A549 (cell line): ENCODE data around the gene PACSIN1. TPM values are rescaled to one million over a fixed set of nuclear protein-coding genes. Genes with fewer than 3 reads are reported as not detected.

Source experiments
- ATAC-seq, 2 experiments: fragments of 200-7000 bp in 1 of 2; fragments of >200 bp in 1 of 2; cut with Nextera tagmentation in 1 of 2; cut with Tn5 transposase in 1 of 2; 3 replicates each; pipeline versions ENCODE4 v1.8.0 to v1.9.1; 2018 to 2020; ENCODE audit warnings: mild to moderate bottlenecking in 1 of 2, moderate library complexity in 1 of 2
- CTCF ChIA-PET: fragments of 300-600 bp; sonication (Branson Sonifier 250); formaldehyde crosslinking; extraction: SDS; loops from one replicate; lab custom pipeline; 2021; ENCODE audit warnings: antibody characterized with exemption, inconsistent platforms; lab: Yijun Ruan, JAX
- POLR2A ChIA-PET: fragments of 350-600 bp; formaldehyde crosslinking; extraction: SDS; loops from one replicate; lab custom pipeline; 2021; ENCODE audit warnings: antibody characterized with exemption, inconsistent platforms; lab: Yijun Ruan, JAX
- DNase-seq, 2 experiments: peaks; one replicate each; pipeline versions ENCODE4 v3.0.0 to v3.0.0-alpha.2; 2011 to 2016; ENCODE audit warnings: low read depth in 1 of 2, low spot score in 1 of 2
- FAIRE-seq: peaks from 2 replicates; lab custom pipeline; 2011; peaks lifted over from hg19 to GRCh38; lab: Jason Lieb, UNC
- H3K27ac ChIP-seq, 2 experiments: fragments of >200 bp; sonication (Bioruptor Twin); formaldehyde crosslinking; 3 replicates each; pipeline ENCODE4 v1.5.1; 2016 to 2017
- H3K4me1 ChIP-seq: fragments of >200 bp; sonication (Bioruptor Twin); formaldehyde crosslinking; 3 replicates; pipeline ENCODE4 v1.6.1; 2016
- H3K4me2 ChIP-seq: fragments of >200 bp; sonication (Bioruptor Twin); formaldehyde crosslinking; 3 replicates; pipeline ENCODE4 v1.6.1; 2016
- H3K4me3 ChIP-seq: fragments of >200 bp; sonication (Bioruptor Twin); formaldehyde crosslinking; 3 replicates; pipeline ENCODE4 v1.5.1; 2016
- H3K9me3 ChIP-seq: fragments of >200 bp; sonication (Bioruptor Twin); formaldehyde crosslinking; 3 replicates; pipeline ENCODE4 v1.6.1; 2016
- CEBPB ChIP-seq, 2 experiments: fragments of >200 bp in 1 of 2; sonication (Bioruptor Twin) in 1 of 2; formaldehyde crosslinking in 1 of 2; IDR thresholded peaks; 2 replicates each; pipeline ENCODE4 v1.6.1; 2012 to 2016
- E2F6 ChIP-seq: IDR thresholded peaks from 2 replicates; pipeline ENCODE4 v1.6.1; 2012; ENCODE audit warnings: low read depth, borderline replicate concordance
- EHF ChIP-seq: fragments of 250-450 bp; sonication (Bioruptor Pico); IDR thresholded peaks from 2 replicates; pipeline ENCODE4 v1.5.0; 2020; ENCODE audit warnings: mild to moderate bottlenecking
- EHMT2 ChIP-seq: fragments of 200-600 bp; sonication (generic); IDR thresholded peaks from 2 replicates; pipeline ENCODE4 v1.6.1; 2016; ENCODE audit warnings: antibody characterized with exemption, low read depth, mild to moderate bottlenecking, moderate library complexity
- ELK1 ChIP-seq: fragments of 150-350 bp; IDR thresholded peaks from 2 replicates; pipeline ENCODE4 v1.6.1; 2014; ENCODE audit warnings: low read depth, mild to moderate bottlenecking, low read length
- FOSB ChIP-seq: fragments of 250-450 bp; sonication (Bioruptor Pico); IDR thresholded peaks from 2 replicates; pipeline ENCODE4 v1.5.0; 2020; ENCODE audit warnings: mild to moderate bottlenecking, moderate library complexity
- HES2 ChIP-seq: fragments of >200 bp; sonication (Bioruptor Twin); formaldehyde crosslinking; IDR thresholded peaks from 2 replicates; pipeline ENCODE4 v1.6.1; 2016
- HOXA7 ChIP-seq: fragments of 250-450 bp; sonication (Bioruptor Pico); IDR thresholded peaks from 2 replicates; pipeline ENCODE4 v1.5.0; 2020; ENCODE audit warnings: mild to moderate bottlenecking, moderate library complexity
- HOXB13 ChIP-seq: fragments of 250-450 bp; sonication (Bioruptor Pico); IDR thresholded peaks from 2 replicates; pipeline ENCODE4 v1.5.0; 2020; ENCODE audit warnings: low read depth, mild to moderate bottlenecking, moderate library complexity
- HOXB5 ChIP-seq: fragments of 250-450 bp; sonication (Bioruptor Pico); IDR thresholded peaks from 2 replicates; pipeline ENCODE4 v1.5.0; 2020; ENCODE audit warnings: mild to moderate bottlenecking, moderate library complexity
- KDM1A ChIP-seq: fragments of 200-600 bp; sonication (generic); IDR thresholded peaks from 2 replicates; pipeline ENCODE4 v1.6.1; 2016; ENCODE audit warnings: low read depth, mild to moderate bottlenecking
- MAFK ChIP-seq: fragments of 450-650 bp; IDR thresholded peaks from 2 replicates; pipeline ENCODE4 v1.6.1; 2014; ENCODE audit not compliant: partially characterized antibody
- MYC ChIP-seq: IDR thresholded peaks from 2 replicates; pipeline ENCODE4 v1.6.1; 2012; ENCODE audit warnings: mild to moderate bottlenecking, inconsistent platforms, low read length, improper control_type of control experiment, borderline replicate concordance
- NFE2L2 ChIP-seq: fragments of 150-350 bp; conservative IDR thresholded peaks from 2 replicates; pipeline ENCODE4 v1.6.1; 2014; ENCODE audit warnings: low read length
- NPAS2 ChIP-seq: fragments of 250-450 bp; sonication (Bioruptor Pico); IDR thresholded peaks from 2 replicates; pipeline ENCODE4 v1.8.0; 2022; ENCODE audit warnings: mild to moderate bottlenecking, moderate library complexity, borderline replicate concordance
- NR3C1 ChIP-seq: fragments of >200 bp; sonication (Bioruptor Twin); formaldehyde crosslinking; IDR thresholded peaks from 3 replicates; pipeline ENCODE4 v1.6.1; 2017
- PBX3 ChIP-seq: IDR thresholded peaks from 2 replicates; pipeline ENCODE4 v1.6.1; 2012
- POLR2AphosphoS2 ChIP-seq: conservative IDR thresholded peaks from 2 replicates; pipeline ENCODE4 v1.6.1; 2012; ENCODE audit warnings: low read length, improper control_type of control experiment, inconsistent platforms
- RARB ChIP-seq: fragments of 250-450 bp; sonication (Bioruptor Pico); IDR thresholded peaks from 2 replicates; pipeline ENCODE4 v1.8.0; 2021; ENCODE audit warnings: mild to moderate bottlenecking, moderate library complexity
- RFX5 ChIP-seq: fragments of 450-650 bp; IDR thresholded peaks from 2 replicates; pipeline ENCODE4 v1.7.1; 2014; ENCODE audit warnings: antibody characterized with exemption, mild to moderate bottlenecking, moderate library complexity
- RNF2 ChIP-seq: fragments of 200-600 bp; sonication (generic); IDR thresholded peaks from 2 replicates; pipeline ENCODE4 v1.6.1; 2016; ENCODE audit warnings: low read depth, mild to moderate bottlenecking, antibody characterized with exemption, moderate library complexity, borderline replicate concordance
- SMC3 ChIP-seq: fragments of >200 bp; sonication (Bioruptor Twin); formaldehyde crosslinking; IDR thresholded peaks from 3 replicates; pipeline ENCODE4 v1.6.1; 2018; ENCODE audit warnings: inconsistent platforms
- TFCP2L1 ChIP-seq: fragments of 250-450 bp; sonication (Bioruptor Pico); IDR thresholded peaks from 2 replicates; pipeline ENCODE4 v1.5.0; 2021; ENCODE audit warnings: mild to moderate bottlenecking
- WGBS: methylation state at CpG from one replicate; pipeline ENCODE4 v1.1.6; 2017; ENCODE audit errors: missing lambda C conversion rate; 5-methylcytosine and 5-hydroxymethylcytosine counted together
- polyA plus RNA-seq, 4 experiments: library from polyadenylated mRNA; depleted of rRNA in 3 of 4; stranded (reverse); fragments of >200 nt; fragmentation: RNase III in 1 of 4; extraction: RNeasy Plus Mini Kit Qiagen cat#74134 plus additional on column Dnase treatment in 1 of 4; gene quantifications; 2 replicates in 3 of 4; 3 replicates in 1 of 4; pipeline ENCODE4 v1.2.3, GENCODE V29; 2011 to 2017

The PACSIN1 gene
- polyA plus RNA-seq, 2 of the 4 experiments (the other 2 are of a cell fraction) = 0.14 to 0.30 TPM

GRCh38 chr6:34537922-34538550, 72.2 kb downstream of the PACSIN1 start:
- no peak for FAIRE-seq
- ATAC-seq = no peak
- POLR2A ChIA-PET = no interaction called here
- peaks cover 28% of the 10 kb centered on the region for H3K4me1 ChIP-seq
- no peak overlapping the region for H3K4me2 ChIP-seq
- WGBS = 91% methylated on average over 16 of the region's 19 CpGs
- H3K4me3 ChIP-seq = no peak overlapping the region
- H3K9me3 ChIP-seq = no peaks in the 10 kb centered on the region
- DNase-seq = no peak
- TF ChIP-seq NR3C1 = no peak
- no peak for TF ChIP-seq MYC
- TF ChIP-seq FOSB (CRISPR knock-in tag) = no peak
- TF ChIP-seq HES2 = no peak
- TF ChIP-seq EHMT2 = no peak
- TF ChIP-seq RARB (CRISPR knock-in tag) = no peak
- TF ChIP-seq NFE2L2 = no peak
- no peak for TF ChIP-seq KDM1A
- no peak for TF ChIP-seq RNF2
- TF ChIP-seq, all 56 proteins: peak for 0
- CTCF ChIA-PET = interaction anchor here (0.8 to 1.5 kb wide), 3 partner anchors 10 to 384 kb away, joined by 3 to 5 read pairs (median 3); no protein-coding TSS in a partner anchor
- H3K27ac ChIP-seq = peak overlapping the region in 1 of 2 experiments; percentile 77; a peak in 3 of 6 replicates

GRCh38 chr6:34538581-34538980, 72.7 kb downstream of the PACSIN1 start:
- POLR2A ChIA-PET = no interaction called here
- H3K27ac ChIP-seq = no peak overlapping the region
- no peak for ATAC-seq
- no peak for TF ChIP-seq RARB (CRISPR knock-in tag)
- no peak for TF ChIP-seq NPAS2
- no peak for TF ChIP-seq SMC3
- TF ChIP-seq EHF (CRISPR knock-in tag) = no peak
- no peak for TF ChIP-seq CEBPB (IDR thresholded peaks at IDR 0.05)
- no peak for TF ChIP-seq PBX3
- no peak for TF ChIP-seq POLR2AphosphoS2
- no peak for TF ChIP-seq ELK1
- TF ChIP-seq HOXA7 (CRISPR knock-in tag) = no peak
- TF ChIP-seq MAFK = no peak
- TF ChIP-seq RFX5 = no peak
- TF ChIP-seq HOXB5 (CRISPR knock-in tag) = no peak
- TF ChIP-seq TFCP2L1 = no peak
- TF ChIP-seq, all 56 proteins: peak for 0
- H3K4me2 ChIP-seq = no peak overlapping the region
- no peak overlapping the region for H3K4me3 ChIP-seq
- H3K9me3 ChIP-seq = no peaks in the 10 kb centered on the region
- H3K4me1 ChIP-seq = peaks cover 33% of the 10 kb centered on the region
- DNase-seq (no peak), FAIRE-seq (no peak)
- CTCF ChIA-PET = interaction anchor here (1.3 to 1.5 kb wide), 2 partner anchors 11 to 21 kb away, joined by 3 to 5 read pairs; no protein-coding TSS in a partner anchor
- 92% methylated on average over 5 of the region's 6 CpGs for WGBS

DNA sequence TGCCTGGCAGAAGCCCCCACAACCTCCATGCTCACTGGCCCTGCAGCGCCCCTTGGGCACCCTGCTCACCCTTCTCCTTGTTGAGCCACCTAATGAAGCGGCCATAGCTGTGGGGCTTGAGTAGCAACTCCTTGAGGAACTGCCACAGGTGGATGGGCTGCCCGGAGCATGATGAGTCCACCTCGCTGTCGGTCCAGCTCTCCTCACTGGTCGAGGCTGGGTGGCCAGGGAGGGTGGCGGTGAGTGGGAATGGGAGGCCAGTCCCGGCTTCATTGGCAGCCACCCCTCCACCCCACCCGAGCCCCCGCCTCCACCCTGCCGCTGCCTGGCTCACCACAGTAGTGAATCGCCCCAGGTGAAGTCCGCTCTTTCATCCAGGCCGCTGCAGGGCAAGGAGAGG, 73.3 kb downstream of the PACSIN1 start:
- Histone ChIP-seq H3K27ac (peak overlapping the region in 1 of 2 experiments; percentile 37; a peak in 2 of 6 replicates), H3K4me2 (no peak overlapping the region), H3K4me1 (peaks cover 39% of the 10 kb centered on the region), H3K9me3 (no peaks in the 10 kb centered on the region), H3K4me3 (no peak overlapping the region)
- ATAC-seq = no peak
- DNase-seq = no peak
- no peak for TF ChIP-seq E2F6
- TF ChIP-seq HOXB13 (CRISPR knock-in tag) = no peak
- FAIRE-seq = no peak
- WGBS = 80% methylated on average over 1 of the region's 14 CpGs
- ChIA-PET POLR2A (no interaction called here), CTCF (interaction anchor here (1.3 to 1.5 kb wide), 2 partner anchors 11 to 21 kb away, joined by 3 to 5 read pairs; no protein-coding TSS in a partner anchor)
